ENCODE results near the gene KSR2.
"Not testable (repeated sequence)": the region's sequence is repeated elsewhere in the genome, so short reads cannot be mapped to it uniquely, and the experiment has no call there.

KSR2 gene

GRCh38 chr12:117809509-117809908 lies 159.3 kb downstream of the KSR2 start:
- no peak for DNase-seq

GRCh38 chr12:117807946-117808345 lies 160.8 kb downstream of the KSR2 start:
- no peak for DNase-seq

GRCh38 chr12:117807355-117807754 lies 161.4 kb downstream of the KSR2 start:
- DNase-seq, result no peak

- no peak for DNase-seq
These were observed 162.9 kb downstream of the KSR2 start for GRCh38 chr12:117805865-117806264.

- DNase-seq, result no peak
These were observed 165.8 kb downstream of the KSR2 start for GRCh38 chr12:117803001-117803400.

GRCh38 chr12:117800711-117801110 lies 168.1 kb downstream of the KSR2 start:
- not testable (repeated sequence) for DNase-seq

- no peak for DNase-seq
These were observed 171.6 kb downstream of the KSR2 start for GRCh38 chr12:117797202-117797601.

GRCh38 chr12:117792877-117793424 lies 175.8 kb downstream of the KSR2 start:
- no peak for DNase-seq

- DNase-seq, result no peak
These were observed 176.3 kb downstream of the KSR2 start for GRCh38 chr12:117792471-117792870.

GRCh38 chr12:117790948-117791347 lies 177.8 kb downstream of the KSR2 start:
- DNase-seq, result no peak

GRCh38 chr12:117790198-117790597 lies 178.6 kb downstream of the KSR2 start:
- DNase-seq, result no peak

GRCh38 chr12:117789195-117789912 lies 179.4 kb downstream of the KSR2 start:
- no peak for DNase-seq

- no peak for DNase-seq
These were observed 190.1 kb downstream of the KSR2 start for GRCh38 chr12:117778656-117779055.

- DNase-seq, result no peak
These were observed 193.6 kb downstream of the KSR2 start for GRCh38 chr12:117774941-117775775.

- no peak for DNase-seq
These were observed 199.9 kb downstream of the KSR2 start for GRCh38 chr12:117768860-117769259.

- DNase-seq, result no peak
These were observed 202.8 kb downstream of the KSR2 start for GRCh38 chr12:117766008-117766407.

- no peak for DNase-seq
These were observed 206.6 kb downstream of the KSR2 start for GRCh38 chr12:117762143-117762542.

- DNase-seq, result no peak
These were observed 207.2 kb downstream of the KSR2 start for GRCh38 chr12:117761528-117762100.

- DNase-seq, result no peak
These were observed 207.8 kb downstream of the KSR2 start for GRCh38 chr12:117760990-117761389.

GRCh38 chr12:117750657-117751056 lies 218.1 kb downstream of the KSR2 start:
- no peak for DNase-seq

- DNase-seq, result no peak
These were observed 219.4 kb downstream of the KSR2 start for GRCh38 chr12:117749431-117749830.

- not testable (repeated sequence) for DNase-seq
These were observed 222.4 kb downstream of the KSR2 start for GRCh38 chr12:117746358-117746757.

- no peak for DNase-seq
These were observed 224.4 kb downstream of the KSR2 start for GRCh38 chr12:117744418-117744817.

GRCh38 chr12:117743761-117744160 lies 225.0 kb downstream of the KSR2 start:
- no peak for DNase-seq

Data from stimulated activated CD4-positive, alpha-beta T cell treated with anti-CD3 and anti-CD28 coated beads, Interleukin-2, amount 100 ng/mL, for 24 hours (primary cell).